Muscle of leg (tissue), 11 donors: Measurements from ENCODE around the gene FMNL2. TPM values are rescaled to one million over a fixed set of nuclear protein-coding genes. Genes with fewer than 3 reads are reported as not detected.
A peak's percentile ranks its signal among the peaks of the same experiment; 100 is the strongest.

ENCODE experiments used
- DNase-seq: peaks from one replicate; pipeline ENCODE4 v3.0.0; 2013
- H3K27ac ChIP-seq: one replicate; pipeline ENCODE4 v1.5.1; 2013; ENCODE audit warnings: mild to moderate bottlenecking, low read length, control low read depth
- H3K27me3 ChIP-seq: one replicate; pipeline ENCODE4 v1.6.1; 2013; ENCODE audit warnings: low read length; ENCODE audit not compliant: control insufficient read depth, insufficient read depth
- H3K36me3 ChIP-seq: one replicate; pipeline ENCODE4 v1.6.1; 2013; ENCODE audit warnings: low read length; ENCODE audit not compliant: control insufficient read depth, insufficient read depth
- H3K4me1 ChIP-seq: one replicate; pipeline ENCODE4 v1.6.1; 2013; ENCODE audit warnings: low read length; ENCODE audit not compliant: control insufficient read depth, insufficient read depth
- H3K4me3 ChIP-seq: one replicate; pipeline ENCODE4 v1.5.1; 2013; ENCODE audit warnings: low read length, control low read depth
- H3K9me3 ChIP-seq: replicated peaks from 2 replicates; pipeline ENCODE4 v1.6.1; 2013; ENCODE audit warnings: low read depth, low read length; ENCODE audit not compliant: control insufficient read depth
- WGBS: methylation state at CpG from one replicate; pipeline ENCODE4 v1.1.5; 2013; ENCODE audit warnings: missing lambda C conversion rate; ENCODE audit not compliant: insufficient coverage; 5-methylcytosine and 5-hydroxymethylcytosine counted together
- polyA plus RNA-seq, 8 donors: library from polyadenylated mRNA; unstranded; fragments of 120-200 nt; gene quantifications; one replicate each; pipeline versions ENCODE4 v1.2.1 to v1.2.3, GENCODE V29; 2013; ENCODE audit warnings: inconsistent platforms in 1 of 8, low replicate concordance in 1 of 8; ENCODE audit not compliant: insufficient read length in 8 of 8, insufficient read depth in 1 of 8
- total RNA-seq: library from RNA; stranded (reverse); fragments of 120-200 nt; gene quantifications from one replicate; pipeline ENCODE4 v1.2.4, GENCODE V29; 2013

The FMNL2 gene
- total and polyA plus RNA-seq, 9 donors: 21.5 to 36.1 (median 24.1) TPM

DNA sequence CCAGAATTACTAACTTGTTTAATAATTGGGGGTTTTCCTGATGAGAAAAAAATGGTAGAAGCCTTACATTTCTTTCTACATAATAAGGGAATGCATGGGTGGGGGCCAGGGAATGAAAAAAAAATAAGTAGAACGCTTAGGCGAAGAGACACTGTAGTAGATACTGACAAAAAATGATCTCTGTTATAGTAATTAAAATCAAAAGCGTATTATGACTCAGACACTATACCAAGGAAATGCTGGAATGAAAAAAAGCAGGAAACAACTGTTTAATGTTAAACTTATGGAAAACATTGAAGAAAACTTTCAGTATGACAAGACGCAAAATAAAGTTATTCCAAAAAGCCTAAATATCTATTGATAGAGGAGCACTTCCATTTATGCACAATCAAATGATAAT lies 339.4 kb downstream of the FMNL2 start:
- no peak overlapping the region for H3K4me3 ChIP-seq
- no peaks in the 10 kb centered on the region for H3K4me1 ChIP-seq
- H3K9me3 ChIP-seq: no peaks in the 10 kb centered on the region
- no peak overlapping the region for H3K27ac ChIP-seq
- H3K36me3 ChIP-seq: peaks cover 14% of the 10 kb centered on the region
- no CpG with 5 or more reads among the region's 4 CpGs for WGBS
- no peaks in the 10 kb centered on the region for H3K27me3 ChIP-seq
- peak; percentile 10 for DNase-seq

DNA sequence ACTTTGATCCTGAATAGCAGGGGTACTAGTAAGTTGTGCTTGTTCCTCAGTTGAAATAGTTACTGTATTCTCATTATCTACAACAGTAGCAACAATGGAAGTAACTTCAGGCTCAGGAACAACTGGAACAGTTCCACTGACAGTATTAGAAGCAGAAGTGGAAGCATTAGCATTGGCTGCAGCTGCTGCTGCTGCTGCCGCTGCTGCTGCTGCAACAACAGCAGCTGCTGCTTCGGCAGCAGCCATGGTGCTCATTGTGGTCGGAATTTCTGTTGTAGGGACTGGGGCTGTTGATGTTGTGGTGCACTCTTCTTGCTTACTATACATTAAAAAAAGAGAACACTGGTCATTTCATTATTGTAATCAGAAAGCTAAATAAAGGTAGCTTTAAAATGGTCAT lies 341.5 kb downstream of the FMNL2 start:
- no peaks in the 10 kb centered on the region for H3K4me1 ChIP-seq
- H3K36me3 ChIP-seq: peaks cover 13% of the 10 kb centered on the region
- no CpG with 5 or more reads among the region's 3 CpGs for WGBS
- H3K27ac ChIP-seq: no peak overlapping the region
- no peak overlapping the region for H3K4me3 ChIP-seq
- peak; percentile 23 for DNase-seq
- H3K27me3 ChIP-seq: no peaks in the 10 kb centered on the region
- H3K9me3 ChIP-seq: no peaks in the 10 kb centered on the region

DNA sequence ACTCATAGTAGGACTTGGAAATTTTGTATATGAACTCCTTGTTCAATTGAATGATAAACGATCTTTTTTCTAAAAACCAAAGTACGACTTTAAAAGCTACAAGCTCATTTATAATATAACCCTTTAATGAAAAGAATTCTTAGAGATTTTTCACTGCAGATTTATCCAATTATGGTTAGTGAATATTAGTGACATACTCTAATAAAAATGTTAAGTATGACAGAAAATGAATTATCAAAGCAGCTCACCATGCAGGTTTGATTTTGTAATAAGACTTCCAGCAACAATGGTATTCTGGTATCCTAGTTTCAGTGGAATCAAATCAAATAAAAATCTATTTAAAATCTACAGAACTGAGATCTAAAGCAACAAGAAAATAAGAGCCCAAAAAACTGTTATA lies 343.8 kb downstream of the FMNL2 start:
- no peak for DNase-seq
- H3K4me1 ChIP-seq: no peaks in the 10 kb centered on the region
- H3K4me3 ChIP-seq: no peak overlapping the region
- no peaks in the 10 kb centered on the region for H3K9me3 ChIP-seq
- peaks cover 10% of the 10 kb centered on the region for H3K36me3 ChIP-seq
- H3K27ac ChIP-seq: no peak overlapping the region
- WGBS: no CpG with 5 or more reads among the region's 2 CpGs
- no peaks in the 10 kb centered on the region for H3K27me3 ChIP-seq

DNA sequence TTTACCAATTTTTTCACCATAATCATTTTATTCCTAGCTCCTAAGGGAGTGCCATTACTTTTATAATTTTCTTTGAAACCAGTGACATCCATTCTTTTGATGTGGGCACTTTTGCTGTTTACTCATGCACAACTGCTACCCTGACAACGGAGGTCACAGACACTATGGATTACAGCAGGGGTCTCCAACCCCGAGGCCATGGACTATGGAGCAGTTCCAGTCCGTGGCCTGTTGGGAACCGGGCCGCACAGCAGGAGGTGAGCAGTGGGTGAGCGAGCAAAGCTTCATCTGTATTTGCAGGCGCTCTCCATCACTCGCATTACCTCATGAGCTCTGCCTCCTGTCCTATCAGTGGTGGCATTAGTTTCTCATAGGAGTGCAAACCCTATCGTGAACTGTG lies 347.7 kb downstream of the FMNL2 start:
- H3K4me3 ChIP-seq: no peak overlapping the region
- peaks cover 5% of the 10 kb centered on the region for H3K36me3 ChIP-seq
- H3K27ac ChIP-seq: no peak overlapping the region
- H3K27me3 ChIP-seq: no peaks in the 10 kb centered on the region
- no peaks in the 10 kb centered on the region for H3K9me3 ChIP-seq
- no peaks in the 10 kb centered on the region for H3K4me1 ChIP-seq
- WGBS: 94% methylated on average over 9 of the region's 9 CpGs
- no peak for DNase-seq

DNA sequence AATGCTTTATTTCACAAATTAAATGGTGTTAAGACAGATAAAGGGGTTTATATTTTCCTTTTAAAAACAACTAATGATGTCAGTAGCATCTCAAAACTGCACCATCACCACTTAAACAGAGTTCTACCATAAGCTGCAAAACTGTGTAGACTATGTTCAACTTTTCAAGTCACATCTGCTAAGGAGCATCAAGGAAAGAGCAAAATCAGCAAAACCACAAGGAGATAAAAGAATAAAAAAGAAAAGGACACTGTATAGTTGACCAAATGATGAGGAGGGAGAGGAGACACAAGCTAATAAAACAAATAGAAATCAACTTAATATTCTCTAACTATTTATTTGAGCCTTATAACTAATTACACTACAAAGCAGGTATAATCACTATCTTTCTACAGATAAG lies 348.4 kb downstream of the FMNL2 start:
- no peak for DNase-seq
- H3K27ac ChIP-seq: no peak overlapping the region
- H3K27me3 ChIP-seq: no peaks in the 10 kb centered on the region
- no peaks in the 10 kb centered on the region for H3K9me3 ChIP-seq
- no peaks in the 10 kb centered on the region for H3K4me1 ChIP-seq
- H3K36me3 ChIP-seq: peaks cover 5% of the 10 kb centered on the region
- H3K4me3 ChIP-seq: no peak overlapping the region

DNA sequence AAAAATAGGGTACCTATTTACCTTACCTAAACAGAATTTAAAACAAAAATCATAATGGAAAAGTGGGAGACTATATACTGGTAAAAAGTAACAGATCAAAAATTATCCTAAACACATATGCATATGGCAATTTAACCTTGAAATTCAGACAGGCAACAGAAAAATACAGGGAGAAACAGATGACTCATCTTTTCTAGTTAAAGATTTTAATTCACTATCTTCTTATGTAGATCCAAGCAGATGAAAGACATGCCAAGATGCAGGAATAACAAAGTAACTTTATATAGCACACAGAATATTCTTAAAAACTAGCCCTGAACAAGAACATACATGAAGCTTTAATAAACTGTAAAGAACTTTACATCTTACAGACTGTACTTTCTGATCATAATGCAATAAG lies 351.3 kb downstream of the FMNL2 start:
- no peaks in the 10 kb centered on the region for H3K27me3 ChIP-seq
- H3K4me3 ChIP-seq: no peak overlapping the region

DNA sequence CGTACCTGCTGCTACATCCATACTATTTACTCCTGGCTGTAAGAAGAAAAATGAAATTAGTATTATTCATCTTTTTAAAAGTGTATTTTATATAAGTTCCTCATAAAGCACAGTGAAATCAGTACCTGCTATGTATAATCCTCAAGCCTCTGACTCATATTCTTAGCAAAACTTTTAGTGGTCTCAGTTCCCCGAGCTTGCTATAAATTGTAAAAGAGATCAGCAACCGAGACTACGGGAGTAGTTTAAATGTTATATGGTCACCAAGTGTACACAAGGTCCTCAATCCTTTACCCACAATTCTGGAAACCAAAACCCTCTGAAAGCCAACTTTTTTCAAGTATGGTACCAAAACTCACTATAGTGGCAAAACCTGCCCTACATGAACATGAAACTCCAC lies 358.1 kb downstream of the FMNL2 start:
- no peak overlapping the region for H3K27ac ChIP-seq
- no peak overlapping the region for H3K4me3 ChIP-seq
- no peaks in the 10 kb centered on the region for H3K4me1 ChIP-seq
- no peak for DNase-seq
- no peaks in the 10 kb centered on the region for H3K9me3 ChIP-seq
- H3K27me3 ChIP-seq: no peaks in the 10 kb centered on the region
- H3K36me3 ChIP-seq: peaks cover 5% of the 10 kb centered on the region
- WGBS: no CpG with 5 or more reads among the region's 4 CpGs

More for the DNA sequence above, 351.3 kb downstream of the FMNL2 start:
- H3K27ac ChIP-seq: no peak overlapping the region
- peaks cover 2% of the 10 kb centered on the region for H3K36me3 ChIP-seq
- no peaks in the 10 kb centered on the region for H3K4me1 ChIP-seq
- DNase-seq: no peak
- H3K9me3 ChIP-seq: no peaks in the 10 kb centered on the region

DNA sequence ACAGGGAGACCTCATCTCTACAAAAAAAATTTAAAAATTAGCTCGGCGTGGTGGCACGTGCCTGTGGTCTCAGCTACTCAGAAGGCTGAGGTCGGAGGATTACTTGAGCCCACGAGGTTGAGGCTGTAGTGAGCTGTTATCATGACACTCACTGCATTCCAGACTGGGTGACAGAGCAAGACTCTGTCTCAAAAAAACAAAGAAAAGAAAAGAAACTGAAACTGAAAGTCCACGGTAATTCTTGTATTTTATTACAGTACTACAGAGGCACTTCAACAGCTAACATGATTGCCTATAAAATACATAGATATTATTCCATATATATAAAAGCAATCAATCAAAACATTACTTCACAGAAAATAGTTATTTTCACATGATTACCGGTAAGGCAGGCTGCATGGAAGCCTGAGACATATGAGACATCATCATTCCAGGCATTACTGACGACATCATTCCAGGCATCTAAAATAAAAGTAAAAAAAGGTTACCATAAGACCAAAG lies 359.2 kb downstream of the FMNL2 start:
- no peaks in the 10 kb centered on the region for H3K9me3 ChIP-seq
- no peak overlapping the region for H3K4me3 ChIP-seq
- WGBS: 83% methylated on average over 1 of the region's 8 CpGs
- H3K27me3 ChIP-seq: no peaks in the 10 kb centered on the region
- no peak overlapping the region for H3K27ac ChIP-seq
- no peaks in the 10 kb centered on the region for H3K4me1 ChIP-seq
- DNase-seq: peak; percentile 18
- H3K36me3 ChIP-seq: peaks cover 5% of the 10 kb centered on the region

DNA sequence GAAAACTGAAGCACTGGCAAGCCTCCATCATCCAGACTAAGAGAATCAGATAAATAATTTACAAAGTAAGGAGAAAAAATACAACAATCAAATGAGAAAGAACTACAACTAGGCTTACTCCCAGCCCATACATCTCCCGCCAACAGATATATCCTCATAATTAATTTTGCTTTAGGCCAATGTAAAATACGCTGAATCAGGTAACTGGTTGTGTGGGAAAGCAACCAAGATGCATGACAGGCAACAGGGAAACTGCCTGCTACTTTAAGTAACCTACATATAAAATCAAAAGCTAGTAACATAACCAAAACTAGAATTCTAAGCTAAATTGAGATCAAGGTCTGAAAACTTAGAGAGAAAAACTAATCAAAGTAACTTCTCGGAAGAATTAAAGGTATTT lies 360.8 kb downstream of the FMNL2 start:
- no peaks in the 10 kb centered on the region for H3K27me3 ChIP-seq
- no peaks in the 10 kb centered on the region for H3K9me3 ChIP-seq
- H3K4me1 ChIP-seq: no peaks in the 10 kb centered on the region
- DNase-seq: no peak
- WGBS: 100% methylated on average over 1 of the region's 3 CpGs
- peaks cover 5% of the 10 kb centered on the region for H3K36me3 ChIP-seq
- no peak overlapping the region for H3K4me3 ChIP-seq
- no peak overlapping the region for H3K27ac ChIP-seq

DNA sequence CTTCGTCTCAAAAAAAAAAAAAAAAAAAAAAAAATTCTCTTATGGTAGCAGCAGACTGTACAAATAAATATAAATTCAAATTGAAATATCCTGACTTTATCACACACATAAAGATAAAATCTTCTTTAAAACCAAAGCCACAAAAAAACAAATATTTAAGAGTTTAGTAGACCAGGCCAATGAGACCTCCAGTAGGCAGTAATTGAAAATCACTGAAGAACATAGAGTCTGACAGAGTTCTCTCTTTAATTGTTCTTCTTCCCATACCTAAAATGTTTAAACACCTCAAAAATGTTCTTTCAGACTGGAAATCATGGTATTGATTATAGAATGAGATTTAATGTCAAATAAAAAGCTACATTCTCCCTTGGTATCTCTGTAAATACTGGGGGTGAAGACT lies 361.5 kb downstream of the FMNL2 start:
- DNase-seq: no peak
- no CpG with 5 or more reads among the region's 1 CpG for WGBS
- Histone ChIP-seq H3K36me3 (peaks cover 6% of the 10 kb centered on the region), H3K4me3 (no peak overlapping the region), H3K27me3 (no peaks in the 10 kb centered on the region), H3K9me3 (no peaks in the 10 kb centered on the region), H3K4me1 (no peaks in the 10 kb centered on the region), H3K27ac (no peak overlapping the region)
